ENCODE results near the gene SLC16A11.
"Not testable (repeated sequence)": the region's sequence is repeated elsewhere in the genome, so short reads cannot be mapped to it uniquely, and the experiment has no call there.

Gene SLC16A11

DNA sequence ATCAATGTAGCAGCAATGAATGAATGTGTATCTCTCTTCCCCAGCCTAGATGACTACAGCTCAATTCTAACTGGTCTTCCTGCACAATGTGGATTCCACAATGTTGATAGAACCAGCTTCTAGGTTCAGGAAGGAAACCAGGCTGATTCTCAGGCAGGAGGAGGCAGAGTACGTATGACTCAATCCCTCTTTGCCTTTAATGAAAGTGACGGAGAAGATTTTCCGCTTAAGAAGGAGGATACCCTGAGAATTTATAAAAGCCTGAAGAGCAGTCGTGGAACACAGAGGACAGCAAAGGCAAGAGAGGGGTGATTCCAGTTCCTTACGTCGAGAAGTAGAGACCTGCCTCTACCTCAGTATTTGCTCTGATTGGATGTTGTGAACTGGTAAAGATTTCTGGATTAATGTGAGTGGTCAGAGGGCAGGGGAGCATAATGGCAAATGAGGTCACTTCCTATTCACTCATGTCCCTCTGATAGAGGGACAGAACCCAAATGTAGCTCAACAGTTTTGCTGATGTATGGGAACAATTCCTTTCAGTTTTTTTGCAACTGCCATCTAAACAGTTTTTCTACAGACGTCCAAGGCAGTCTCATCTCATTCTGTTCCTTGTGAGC, 15.0 kb upstream of the SLC16A11 start:
- DNase-seq = no peak

- DNase-seq = no peak
These were observed 12.5 kb upstream of the SLC16A11 start for GRCh38 chr17:7056386-7056785.

DNA sequence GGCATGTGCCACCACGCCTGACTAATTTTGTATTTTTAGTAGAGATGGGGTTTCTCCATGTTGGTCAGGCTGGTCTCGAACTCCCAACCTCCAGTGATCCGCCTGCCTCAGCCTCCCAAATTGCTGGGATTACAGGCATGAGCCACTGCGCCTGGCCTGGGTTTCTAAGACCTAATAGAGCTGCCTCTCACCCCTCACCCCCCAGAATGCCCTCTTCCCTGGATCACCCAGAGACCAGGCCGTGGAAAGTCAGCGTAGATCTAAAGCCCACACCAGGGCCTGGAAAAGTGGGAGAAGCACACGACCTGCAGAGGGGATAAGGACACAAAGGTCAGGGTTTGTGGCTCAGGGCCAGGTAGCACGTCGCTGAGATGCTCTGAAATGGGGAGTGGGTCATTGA, 6.7 kb upstream of the SLC16A11 start:
- DNase-seq = not testable (repeated sequence)

DNA sequence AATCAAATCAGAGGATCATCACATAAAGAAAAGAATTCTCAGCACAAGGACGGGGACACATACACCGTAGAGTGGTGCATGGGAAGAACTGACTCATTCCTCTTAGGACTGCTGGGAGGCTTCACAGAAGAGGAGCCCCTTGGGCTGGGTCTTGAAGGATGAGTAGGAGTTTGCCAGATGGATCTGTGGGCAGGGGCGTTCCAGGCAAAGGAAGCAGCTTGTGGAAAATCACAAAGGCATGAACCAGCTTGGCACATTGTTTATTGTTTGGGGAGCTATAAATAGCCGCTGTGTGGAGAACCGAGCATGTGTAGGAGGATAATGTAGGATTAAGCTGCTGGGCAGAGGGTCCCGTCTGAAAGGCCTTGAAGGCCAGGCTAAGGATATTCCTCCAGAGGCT, 5.1 kb upstream of the SLC16A11 start:
- no peak for DNase-seq

GRCh38 chr17:7047566-7047965, 3.7 kb upstream of the SLC16A11 start:
- DNase-seq = no peak

- not testable (repeated sequence) for DNase-seq
These were observed 3.0 kb upstream of the SLC16A11 start for GRCh38 chr17:7046725-7047397.

GRCh38 chr17:7046127-7046724, 2.3 kb upstream of the SLC16A11 start:
- DNase-seq = no peak

- no peak for DNase-seq
These were observed 1.7 kb upstream of the SLC16A11 start for GRCh38 chr17:7045492-7046126.

GRCh38 chr17:7043182-7043496, 753 bp downstream of the SLC16A11 start:
- no peak for DNase-seq

- DNase-seq = no peak
These were observed 1.3 kb downstream of the SLC16A11 start for GRCh38 chr17:7042501-7043181.

DNA sequence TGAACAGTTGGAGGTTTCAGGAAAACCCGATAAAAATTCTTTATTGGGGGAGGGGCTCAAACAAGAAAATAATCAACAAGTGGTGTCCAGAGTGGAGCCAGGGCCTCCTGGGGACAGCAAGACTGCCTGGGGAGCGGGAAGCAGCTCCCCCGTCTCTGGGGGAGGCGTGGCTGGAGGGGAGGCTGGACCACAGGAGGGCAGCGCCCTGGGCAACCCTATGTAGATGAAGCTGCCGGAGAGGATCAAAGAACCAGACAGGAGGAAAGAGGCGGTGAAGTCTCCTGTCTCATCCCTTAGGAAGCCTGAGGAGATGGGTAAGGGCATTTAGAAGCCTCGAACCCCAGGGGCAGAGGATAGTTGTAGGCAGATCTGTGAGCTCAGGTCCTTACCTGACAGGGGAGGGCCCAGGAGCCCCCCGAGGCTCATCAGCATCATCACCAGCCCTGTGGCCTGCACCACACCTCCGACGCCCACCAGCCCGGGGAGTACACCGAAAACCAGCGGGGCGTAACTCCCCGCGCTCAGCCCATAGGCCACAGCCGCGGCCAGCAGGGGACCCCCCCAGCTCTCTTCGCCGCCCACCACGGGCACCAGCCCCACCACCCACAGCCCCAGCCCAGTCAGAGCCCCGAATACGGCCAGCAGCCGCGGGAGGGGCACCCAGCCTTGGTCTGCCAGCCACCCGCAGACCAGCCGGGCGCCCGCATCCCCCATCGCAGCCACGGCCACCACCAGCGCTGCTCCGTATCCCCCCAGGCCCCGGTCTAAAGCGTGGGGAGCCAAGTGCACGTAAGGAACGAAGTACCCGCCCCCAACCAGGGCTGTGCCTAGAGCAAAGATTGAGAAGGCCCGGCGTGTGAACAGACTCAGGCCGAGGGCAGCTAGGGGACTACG, 2.0 kb downstream of the SLC16A11 start:
- DNase-seq = no peak

DNA sequence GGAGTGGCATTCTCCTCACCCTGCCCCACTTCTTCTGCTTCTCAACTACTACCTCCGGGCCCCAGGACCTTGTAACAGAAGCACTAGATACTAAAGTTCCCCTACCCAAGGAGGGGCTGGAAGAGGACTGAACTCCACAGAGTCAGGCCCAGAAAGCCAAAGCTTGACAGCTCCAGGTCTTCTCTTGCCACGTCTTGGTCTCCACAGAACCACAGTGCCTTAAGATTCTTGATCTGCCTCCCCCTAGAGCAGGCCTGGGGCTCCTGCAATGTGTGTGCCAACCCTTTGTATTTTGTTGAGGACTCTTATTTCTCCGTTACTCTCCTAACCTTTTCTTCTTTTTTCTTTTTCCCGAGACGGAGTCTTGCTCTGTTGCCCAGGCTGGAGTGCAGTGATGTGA, 4.1 kb downstream of the SLC16A11 start:
- DNase-seq = no peak

- DNase-seq = no peak
These were observed 5.6 kb downstream of the SLC16A11 start for GRCh38 chr17:7038025-7038862.

GRCh38 chr17:7035591-7036368, 8.1 kb downstream of the SLC16A11 start, which contains the start of gene SLC16A13:
SLC16A13 (plus strand) TSS chr17:7036015; CDS start chr17:7036383, 368 bp downstream.
- peak; percentile 72 for DNase-seq

GRCh38 chr17:7034955-7035590, 8.8 kb downstream of the SLC16A11 start:
- no peak for DNase-seq

DNA sequence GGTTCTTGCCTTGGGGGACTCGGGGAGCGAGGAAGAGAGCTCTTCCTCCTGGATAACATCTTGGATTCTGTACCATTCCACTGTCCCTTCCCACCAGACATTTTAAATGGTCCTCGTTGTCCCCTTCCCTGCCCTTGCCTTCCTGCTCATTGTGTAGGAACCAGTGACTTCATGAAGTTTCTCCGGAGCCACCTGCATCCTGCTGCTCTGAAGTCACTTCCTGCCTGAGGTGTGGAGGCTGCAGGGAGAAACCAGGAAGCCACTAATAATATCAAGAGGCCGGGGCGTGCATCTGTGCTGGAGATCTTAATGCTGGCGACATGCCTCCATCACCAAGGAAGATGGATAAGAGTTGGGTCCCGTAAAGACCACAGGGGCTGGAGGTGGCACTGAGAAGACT, 14.2 kb downstream of the SLC16A11 start:
- no peak for DNase-seq

DNA sequence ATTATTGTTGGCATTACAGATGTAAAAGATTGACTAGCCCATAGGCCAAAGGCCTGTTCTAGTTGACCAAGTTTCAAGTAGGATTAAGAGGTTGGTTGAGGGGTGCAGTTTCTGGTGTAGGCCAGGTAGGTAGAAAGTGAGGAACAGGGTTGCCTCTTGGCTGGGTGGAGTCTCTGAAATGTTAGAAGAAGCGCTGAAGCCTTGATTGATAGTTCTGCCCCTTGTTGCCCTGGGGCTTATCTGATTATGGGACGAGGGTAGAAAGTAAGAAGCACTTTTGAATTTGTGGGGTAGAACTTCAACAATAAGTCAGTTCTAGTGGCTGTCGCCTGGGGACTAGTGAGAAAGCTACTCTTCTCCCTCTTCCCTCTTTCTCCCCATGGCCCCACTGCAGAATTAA, 14.8 kb downstream of the SLC16A11 start:
- no peak for DNase-seq

DNA sequence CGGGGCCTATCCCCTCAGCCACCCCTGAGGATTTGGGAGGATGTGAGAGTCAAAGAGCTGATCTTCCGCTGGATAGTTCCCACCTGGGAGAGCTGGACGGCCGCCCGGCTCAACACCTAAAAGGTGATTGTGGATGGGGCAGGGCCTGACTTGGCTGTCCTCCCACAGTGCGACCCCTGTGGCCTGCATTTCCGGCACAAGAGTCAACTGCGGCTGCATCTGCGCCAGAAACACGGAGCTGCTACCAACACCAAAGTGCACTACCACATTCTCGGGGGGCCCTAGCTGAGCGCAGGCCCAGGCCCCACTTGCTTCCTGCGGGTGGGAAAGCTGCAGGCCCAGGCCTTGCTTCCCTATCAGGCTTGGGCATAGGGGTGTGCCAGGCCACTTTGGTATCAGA, 16.6 kb downstream of the SLC16A11 start:
- no peak for DNase-seq

GRCh38 chr17:7026471-7027115, 17.3 kb downstream of the SLC16A11 start:
- DNase-seq = no peak

DNA sequence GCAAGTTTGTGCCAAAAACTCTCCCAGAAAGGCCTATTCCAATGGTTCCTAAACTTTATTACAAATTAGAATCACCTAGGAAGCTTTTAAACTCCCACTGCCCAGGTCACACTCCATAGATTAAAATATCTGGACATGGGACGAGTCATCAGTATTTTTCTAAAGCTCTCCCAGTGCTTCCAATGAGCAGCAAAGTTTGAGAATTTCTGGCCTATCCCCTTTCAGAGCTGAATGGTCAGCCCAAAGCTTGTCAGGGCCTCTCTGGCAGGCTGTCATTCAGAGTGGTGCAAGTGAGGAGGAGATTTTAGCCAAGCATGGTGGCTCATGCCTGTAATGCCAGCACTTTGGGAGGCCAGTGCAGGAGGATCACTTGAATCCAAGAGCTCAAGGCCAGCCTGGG, 18.6 kb downstream of the SLC16A11 start:
- DNase-seq = no peak
